ENCODE results near the gene C1QTNF6. TPM values are rescaled to one million over a fixed set of nuclear protein-coding genes. Genes with fewer than 3 reads are reported as not detected.

C1QTNF6 gene
- total and polyA plus RNA-seq, 10 of the 15 experiments (the other 5 are each of a cell fraction or from before 2014, with no cell fraction given): 0.16 to 4.1 (median 1.3) TPM

- Histone ChIP-seq H3K27ac (ENCODE audit: control insufficient read depth, insufficient read depth) (peak overlapping the region; percentile 94), H3K36me3 (ENCODE audit: control insufficient read depth in 2 of 2, insufficient read depth in 2 of 2, low read length in 1 of 2) (peaks cover 5 to 24% of the 10 kb centered on the region in 2 experiments), H3K79me2 (ENCODE audit: control insufficient read depth, insufficient read depth, low read length) (peaks cover 62% of the 10 kb centered on the region), H3K4me2 (ENCODE audit: control insufficient read depth, insufficient read depth) (peak overlapping the region; percentile 82), H3K4me3 (peak overlapping the region; percentile 99), H3K9ac (ENCODE audit: control insufficient read depth, insufficient read depth, low read length) (peak overlapping the region; percentile 88), H2AFZ (ENCODE audit: control insufficient read depth, low read depth, low read length) (no peak overlapping the region), H3K9me3 (replicated peaks; ENCODE audit: control insufficient read depth, insufficient read depth, low read length) (peaks cover under 1% of the 10 kb centered on the region; the same call in 2 of the 3 replicates), H3K27me3 (replicated peaks in 1 of 2; ENCODE audit: control insufficient read depth in 2 of 2, insufficient read depth in 2 of 2, low read length in 1 of 2) (no peaks in the 10 kb centered on the region), H3K4me1 (ENCODE audit: control insufficient read depth, insufficient read depth, low read length) (peaks cover 18% of the 10 kb centered on the region), H4K20me1 (ENCODE audit: control insufficient read depth, insufficient read depth) (peaks cover 2% of the 10 kb centered on the region; the same call in 1 of the 2 replicates)
- POLR2A ChIA-PET: interaction anchor here (0.8 to 7.0 kb wide), 4 partner anchors 10 to 84 kb away, joined by 3 to 128 read pairs (median 4); partner anchors contain the start of gene TMPRSS6
- DNase-seq (ENCODE audit: low read depth, low spot score) (no peak), ATAC-seq (no peak), FAIRE-seq (no peak)
- no peak for TF ChIP-seq TCF12 (IDR thresholded peaks at IDR 0.05; ENCODE audit: low read depth, low read length)
- 0 out of 2 replicates have a peak, but pooled peaks have one; percentile 6 for TF ChIP-seq POLR2AphosphoS5 (IDR thresholded peaks at IDR 0.05; ENCODE audit: low read length)
- WGBS (ENCODE audit: insufficient coverage, insufficient replicate concordance, low lambda C conversion rate, missing lambda C conversion rate): 24% methylated on average over 16 of the region's 16 CpGs
- CTCF ChIA-PET: interaction anchor here (0.6 to 7.1 kb wide), 11 partner anchors 15 to 489 kb away, joined by 3 to 116 read pairs (median 6); no protein-coding TSS in a partner anchor
- in situ Hi-C loops (cut with MboI) (no loop called here), intact Hi-C loops (cut with micrococcal nuclease; ENCODE audit: unreplicated experiment) (loop anchor here (5.0 to 10.0 kb wide), 2 partner anchors 48 to 69 kb away; no protein-coding TSS in a partner anchor)
- RAD21 ChIA-PET (ENCODE audit: unreplicated experiment): interaction anchor here (0.8 to 7.9 kb wide), 10 partner anchors 16 to 113 kb away, joined by 3 to 158 read pairs (median 12); no protein-coding TSS in a partner anchor
- no TSS peak for BruUV-seq (replicated peaks)
- SMC1A ChIA-PET (ENCODE audit: uncharacterized antibody, unreplicated experiment): interaction anchor here (0.6 to 12.5 kb wide), 9 partner anchors 18 to 67 kb away, joined by 3 to 203 read pairs (median 4); no protein-coding TSS in a partner anchor
Measured at GRCh38 chr22:37146507-37147180, 41.4 kb downstream of the C1QTNF6 start.

GRCh38 chr22:37146051-37146385 is 42.0 kb downstream of the C1QTNF6 start:
- Histone ChIP-seq H3K9ac (ENCODE audit: control insufficient read depth, insufficient read depth, low read length) (peak overlapping the region; percentile 88), H3K4me3 (peak overlapping the region; percentile 99), H3K36me3 (ENCODE audit: control insufficient read depth in 2 of 2, insufficient read depth in 2 of 2, low read length in 1 of 2) (peaks cover 5 to 30% of the 10 kb centered on the region in 2 experiments), H3K79me2 (ENCODE audit: control insufficient read depth, insufficient read depth, low read length) (peaks cover 62% of the 10 kb centered on the region), H3K4me2 (ENCODE audit: control insufficient read depth, insufficient read depth) (peak overlapping the region; percentile 82), H3K27ac (ENCODE audit: control insufficient read depth, insufficient read depth) (no peak overlapping the region), H3K4me1 (ENCODE audit: control insufficient read depth, insufficient read depth, low read length) (peaks cover 19% of the 10 kb centered on the region), H3K9me3 (replicated peaks; ENCODE audit: control insufficient read depth, insufficient read depth, low read length) (no peaks in the 10 kb centered on the region), H4K20me1 (ENCODE audit: control insufficient read depth, insufficient read depth) (peaks cover 2% of the 10 kb centered on the region; the same call in 1 of the 2 replicates), H2AFZ (ENCODE audit: control insufficient read depth, low read depth, low read length) (no peak overlapping the region), H3K27me3 (replicated peaks in 1 of 2; ENCODE audit: control insufficient read depth in 2 of 2, insufficient read depth in 2 of 2, low read length in 1 of 2) (no peaks in the 10 kb centered on the region)
- DNase-seq (ENCODE audit: low read depth, low spot score) (no peak), ATAC-seq (no peak), FAIRE-seq (no peak)
- SMC1A ChIA-PET (ENCODE audit: uncharacterized antibody, unreplicated experiment): interaction anchor here (1.2 to 12.5 kb wide), 4 partner anchors 18 to 68 kb away, joined by 3 to 203 read pairs (median 24); no protein-coding TSS in a partner anchor
- BruUV-seq (replicated peaks): no TSS peak
- intact Hi-C loops (cut with micrococcal nuclease; ENCODE audit: unreplicated experiment): loop anchor here (5.0 to 10.0 kb wide), 2 partner anchors 49 to 69 kb away; no protein-coding TSS in a partner anchor
- RAD21 ChIA-PET (ENCODE audit: unreplicated experiment): interaction anchor here (1.2 to 2.2 kb wide), 6 partner anchors 12 to 113 kb away, joined by 3 to 11 read pairs (median 4); no protein-coding TSS in a partner anchor
- CTCF ChIA-PET: interaction anchor here (0.6 to 7.1 kb wide), 9 partner anchors 16 to 115 kb away, joined by 3 to 116 read pairs (median 4); no protein-coding TSS in a partner anchor
- WGBS (ENCODE audit: insufficient coverage, insufficient replicate concordance, low lambda C conversion rate, missing lambda C conversion rate): 25% methylated on average over 6 of the region's 6 CpGs
- in situ Hi-C loops (cut with MboI): no loop called here
- TF ChIP-seq TBL1XR1 (IDR thresholded peaks at IDR 0.05; ENCODE audit: low read depth, low read length): no peak
- TF ChIP-seq POLR2AphosphoS5 (IDR thresholded peaks at IDR 0.05; ENCODE audit: low read length): 0 out of 2 replicates have a peak, but pooled peaks have one; percentile 19
- TF ChIP-seq IKZF1 (conservative IDR thresholded peaks at IDR 0.05): 0 out of 2 replicates have a peak, but pooled peaks have one; percentile 29
- peak; percentile 56; the same call in 1 of the 2 replicates for TF ChIP-seq NR2F1 (conservative IDR thresholded peaks at IDR 0.05)
- POLR2A ChIA-PET: interaction anchor here (1.6 kb wide), 1 partner anchor 84 kb away, joined by 4 read pairs; no protein-coding TSS in a partner anchor

Data from GM12878 (cell line).